ENCODE measurements around the gene PUS10. TPM values are rescaled to one million over a fixed set of nuclear protein-coding genes. Genes with fewer than 3 reads are reported as not detected.

Gene PUS10
- total RNA-seq, 4 donors from 2014 or later = 1.9 to 3.2 (median 2.6) TPM

DNA sequence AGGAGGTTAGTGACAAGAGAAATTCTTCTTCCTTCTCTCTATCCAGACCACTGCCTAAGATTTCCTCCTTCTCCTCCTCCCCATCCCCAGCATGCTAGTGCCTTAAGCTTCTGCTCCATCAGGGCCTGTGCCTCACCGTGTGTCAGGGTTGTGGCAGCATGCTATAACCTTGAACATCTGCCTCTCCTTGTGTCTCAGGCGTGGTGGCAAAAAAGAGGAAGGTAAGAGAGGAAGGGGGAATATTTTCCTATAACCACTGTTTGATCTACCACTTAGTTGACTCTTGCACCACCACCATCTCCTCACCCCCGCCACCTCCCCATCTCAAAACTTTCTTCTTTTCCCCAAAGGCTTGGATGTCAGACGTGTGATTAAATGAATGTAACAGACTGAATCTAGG lies 38.8 kb downstream of the PUS10 start:
- WGBS = 76% methylated on average over 4 of the region's 4 CpGs
- no peak for TF ChIP-seq POLR2AphosphoS5 (IDR thresholded peaks at IDR 0.05)
- intact Hi-C loops (cut with DNase I) = no loop called here

DNA sequence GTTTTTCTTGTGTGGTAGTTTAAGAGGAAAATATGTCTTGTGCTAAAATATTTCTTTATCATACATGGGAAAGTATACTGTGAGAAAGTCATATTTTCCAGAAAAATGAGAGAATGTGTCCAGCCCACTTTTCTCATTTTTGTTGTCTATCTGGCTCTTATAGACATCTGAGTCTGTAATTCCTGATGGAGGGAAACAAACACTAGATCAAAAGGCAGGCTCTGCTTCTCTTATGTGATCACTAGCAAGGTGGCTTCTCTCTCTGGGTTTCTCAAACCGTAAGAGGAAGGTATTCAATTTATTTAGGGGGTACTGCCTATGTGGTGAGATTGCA lies 40.5 kb downstream of the PUS10 start:
- TF ChIP-seq POLR2AphosphoS5 (IDR thresholded peaks at IDR 0.05) = no peak
- TF ChIP-seq POLR2A (IDR thresholded peaks at IDR 0.05; ENCODE audit: low read depth) = no peak
- TF ChIP-seq CTCF (IDR thresholded peaks at IDR 0.05) = no peak
- no peak for TF ChIP-seq EP300 (IDR thresholded peaks at IDR 0.05)
- no peak overlapping the region for H3K4me3 ChIP-seq
- H3K36me3 ChIP-seq = no peaks in the 10 kb centered on the region
- no peaks in the 10 kb centered on the region for H3K27me3 ChIP-seq
- H3K4me1 ChIP-seq = no peaks in the 10 kb centered on the region
- WGBS = 86% methylated on average over 1 of the region's 1 CpG
- H3K9me3 ChIP-seq = no peaks in the 10 kb centered on the region
- DNase-seq (ENCODE audit: extremely low spot score) = no peak
- H3K27ac ChIP-seq (replicated peaks in 1 of 4) = no peak overlapping the region
- intact Hi-C loops (cut with DNase I) = no loop called here

More for the DNA sequence above, 38.8 kb downstream of the PUS10 start:
- H3K36me3 ChIP-seq = no peaks in the 10 kb centered on the region
- no peak overlapping the region for H3K4me3 ChIP-seq
- H3K9me3 ChIP-seq = no peaks in the 10 kb centered on the region
- DNase-seq (ENCODE audit: extremely low spot score) = no peak
- H3K27ac ChIP-seq (replicated peaks in 1 of 4) = no peak overlapping the region
- H3K4me1 ChIP-seq = no peaks in the 10 kb centered on the region
- H3K27me3 ChIP-seq = no peaks in the 10 kb centered on the region

- H3K27me3 ChIP-seq = no peaks in the 10 kb centered on the region
- intact Hi-C loops (cut with DNase I) = no loop called here
- no peak overlapping the region for H3K4me3 ChIP-seq
- TF ChIP-seq EP300 (IDR thresholded peaks at IDR 0.05) = no peak
- no peak for TF ChIP-seq POLR2AphosphoS5 (IDR thresholded peaks at IDR 0.05)
- no peak for TF ChIP-seq CTCF (IDR thresholded peaks at IDR 0.05)
- TF ChIP-seq POLR2A (IDR thresholded peaks at IDR 0.05; ENCODE audit: low read depth) = no peak
- no peak for DNase-seq (ENCODE audit: extremely low spot score)
- H3K9me3 ChIP-seq = no peaks in the 10 kb centered on the region
- WGBS = 70% methylated on average over 5 of the region's 5 CpGs
- no peaks in the 10 kb centered on the region for H3K4me1 ChIP-seq
- no peaks in the 10 kb centered on the region for H3K36me3 ChIP-seq
- H3K27ac ChIP-seq (replicated peaks in 1 of 4) = no peak overlapping the region
These were observed 41.0 kb downstream of the PUS10 start for GRCh38 chr2:60976875-60977561.

GRCh38 chr2:60976256-60976850 lies 41.7 kb downstream of the PUS10 start:
- intact Hi-C loops (cut with DNase I) = no loop called here
- no peak for DNase-seq (ENCODE audit: extremely low spot score)
- no peak overlapping the region for H3K4me3 ChIP-seq
- no peak overlapping the region for H3K27ac ChIP-seq (replicated peaks in 1 of 4)
- no peaks in the 10 kb centered on the region for H3K9me3 ChIP-seq
- H3K36me3 ChIP-seq = no peaks in the 10 kb centered on the region
- no peaks in the 10 kb centered on the region for H3K27me3 ChIP-seq
- H3K4me1 ChIP-seq = no peaks in the 10 kb centered on the region
- 90% methylated on average over 3 of the region's 3 CpGs for WGBS
- TF ChIP-seq POLR2AphosphoS5 (IDR thresholded peaks at IDR 0.05) (no peak), CTCF (IDR thresholded peaks at IDR 0.05) (no peak), EP300 (IDR thresholded peaks at IDR 0.05) (no peak), POLR2A (IDR thresholded peaks at IDR 0.05; ENCODE audit: low read depth) (no peak)

- Histone ChIP-seq H3K27me3 (no peaks in the 10 kb centered on the region), H3K27ac (replicated peaks in 1 of 4) (no peak overlapping the region), H3K4me3 (no peak overlapping the region), H3K36me3 (no peaks in the 10 kb centered on the region), H3K9me3 (no peaks in the 10 kb centered on the region), H3K4me1 (no peaks in the 10 kb centered on the region)
- WGBS = 98% methylated on average over 16 of the region's 16 CpGs
- intact Hi-C loops (cut with DNase I) = no loop called here
- no peak for TF ChIP-seq EP300 (IDR thresholded peaks at IDR 0.05)
- no peak for TF ChIP-seq CTCF (IDR thresholded peaks at IDR 0.05)
- TF ChIP-seq POLR2AphosphoS5 (IDR thresholded peaks at IDR 0.05) = no peak
- no peak for TF ChIP-seq POLR2A (IDR thresholded peaks at IDR 0.05; ENCODE audit: low read depth)
- DNase-seq (ENCODE audit: extremely low spot score) = no peak
These were observed 43.4 kb downstream of the PUS10 start for GRCh38 chr2:60974652-60975051.

Data from esophagus muscularis mucosa (tissue), 4 donors.